ENCODE measurements around the gene SETD7. TPM values are rescaled to one million over a fixed set of nuclear protein-coding genes. Genes with fewer than 3 reads are reported as not detected.

The SETD7 gene
- total RNA-seq, 1 experiment from 2014 or later, result 41.6 TPM

DNA sequence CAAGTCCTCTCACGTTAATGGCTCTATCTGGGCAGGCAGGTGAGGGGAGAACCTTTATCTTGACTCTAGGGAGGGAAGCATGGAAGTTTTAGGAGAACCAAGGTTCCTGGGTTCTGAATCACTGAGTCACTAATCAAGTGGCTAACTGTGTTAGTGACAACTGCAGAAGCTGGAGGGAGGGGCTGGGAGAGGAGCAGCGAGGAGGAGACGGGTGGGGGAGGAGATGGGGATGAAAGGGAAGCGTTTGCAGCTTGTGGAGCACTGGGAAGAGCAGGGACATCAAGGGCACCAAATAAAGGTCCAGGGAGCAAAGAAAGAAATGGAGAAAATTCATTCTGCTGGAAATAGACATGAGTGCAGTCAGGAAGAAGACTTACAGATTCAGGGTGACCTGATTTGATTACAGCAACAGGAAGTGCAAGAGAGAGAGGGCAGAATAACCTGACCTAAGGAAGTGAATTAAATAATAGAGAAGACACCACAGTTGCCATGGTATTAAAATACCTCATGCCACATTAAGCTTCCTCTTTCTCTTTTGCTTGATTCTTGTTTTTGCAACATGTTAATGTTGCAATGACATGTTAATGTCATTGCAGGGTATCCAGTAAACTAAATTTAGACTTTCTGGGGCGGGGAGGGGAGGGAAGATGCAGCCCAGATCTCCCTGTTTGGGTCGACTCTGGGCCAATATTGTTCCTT, 4.5 kb upstream of the SETD7 start:
- ChIA-PET RAD21 (ENCODE audit: low non-redundant PET in 1 of 2, low total read pairs in 2 of 2, uncharacterized antibody in 2 of 2, unreplicated experiment in 2 of 2) (no interaction called here), POLR2A (no interaction called here), CTCF (no interaction called here)
- no TSS peak for BruUV-seq (replicated peaks)
- ATAC-seq, result no peak
- DNase-seq (ENCODE audit: low read depth, low spot score), result no peak
- Histone ChIP-seq H3K79me2 (ENCODE audit: insufficient read depth, low read length) (no peaks in the 10 kb centered on the region), H3K27me3 (ENCODE audit: insufficient read depth, low read length) (no peaks in the 10 kb centered on the region; the same call in 1 of the 2 replicates), H3K4me1 (ENCODE audit: control insufficient read depth in 1 of 2, insufficient read depth in 2 of 2, low read length in 2 of 2) (peaks cover 5 to 24% of the 10 kb centered on the region in 2 experiments; a peak in 3 of 4 replicates), H2AFZ (ENCODE audit: low read depth, low read length, poor library complexity, severe bottlenecking) (peak overlapping the region; percentile 70), H3K4me3 (replicated peaks in 1 of 2; ENCODE audit: low read depth in 1 of 2, low read length in 2 of 2) (no peak overlapping the region), H3K9me3 (ENCODE audit: control insufficient read depth in 1 of 2, insufficient read depth in 1 of 2, low read depth in 1 of 2, low read length in 2 of 2) (no peaks in the 10 kb centered on the region), H3K9ac (ENCODE audit: low read length) (no peak overlapping the region), H3K27ac (ENCODE audit: low read depth, low read length) (no peak overlapping the region), H4K20me1 (ENCODE audit: insufficient read depth) (no peaks in the 10 kb centered on the region), H3K4me2 (ENCODE audit: low read length) (peak overlapping the region; percentile 32), H3K9me2 (ENCODE audit: insufficient read depth) (no peaks in the 10 kb centered on the region), H3K36me3 (ENCODE audit: control insufficient read depth in 1 of 2, insufficient read depth in 2 of 2, low read length in 2 of 2) (no peaks in the 10 kb centered on the region)
- intact Hi-C loops (cut with micrococcal nuclease), result no loop called here
- TF ChIP-seq ELF1 (IDR thresholded peaks at IDR 0.05; ENCODE audit: borderline replicate concordance, low read depth) (no peak), TCF7L2 (IDR thresholded peaks at IDR 0.05; ENCODE audit: borderline replicate concordance, extremely low read depth, insufficient read depth, insufficient read length) (peak; percentile 18)

GRCh38 chr4:139559687-139560086, 3.7 kb upstream of the SETD7 start:
- H3K27me3 ChIP-seq (ENCODE audit: insufficient read depth, low read length), result no peaks in the 10 kb centered on the region; the same call in 1 of the 2 replicates
- no peak overlapping the region for H3K4me3 ChIP-seq (replicated peaks in 1 of 2; ENCODE audit: low read depth in 1 of 2, low read length in 2 of 2)
- H2AFZ ChIP-seq (ENCODE audit: low read depth, low read length, poor library complexity, severe bottlenecking), result no peak overlapping the region
- ChIA-PET CTCF (no interaction called here), RAD21 (ENCODE audit: low non-redundant PET in 1 of 2, low total read pairs in 2 of 2, uncharacterized antibody in 2 of 2, unreplicated experiment in 2 of 2) (no interaction called here), POLR2A (no interaction called here)
- intact Hi-C loops (cut with micrococcal nuclease), result no loop called here
- no peaks in the 10 kb centered on the region for H3K9me3 ChIP-seq (ENCODE audit: control insufficient read depth in 1 of 2, insufficient read depth in 1 of 2, low read depth in 1 of 2, low read length in 2 of 2)
- ATAC-seq (no peak), DNase-seq (ENCODE audit: low read depth, low spot score) (no peak)
- peaks cover 5% of the 10 kb centered on the region for H3K79me2 ChIP-seq (ENCODE audit: insufficient read depth, low read length)
- H3K4me1 ChIP-seq (ENCODE audit: control insufficient read depth in 1 of 2, insufficient read depth in 2 of 2, low read length in 2 of 2), result peaks cover 6 to 29% of the 10 kb centered on the region in 2 experiments; a peak in 3 of 4 replicates
- H4K20me1 ChIP-seq (ENCODE audit: insufficient read depth), result no peaks in the 10 kb centered on the region
- H3K9me2 ChIP-seq (ENCODE audit: insufficient read depth), result no peaks in the 10 kb centered on the region
- TF ChIP-seq, protein P1, sequence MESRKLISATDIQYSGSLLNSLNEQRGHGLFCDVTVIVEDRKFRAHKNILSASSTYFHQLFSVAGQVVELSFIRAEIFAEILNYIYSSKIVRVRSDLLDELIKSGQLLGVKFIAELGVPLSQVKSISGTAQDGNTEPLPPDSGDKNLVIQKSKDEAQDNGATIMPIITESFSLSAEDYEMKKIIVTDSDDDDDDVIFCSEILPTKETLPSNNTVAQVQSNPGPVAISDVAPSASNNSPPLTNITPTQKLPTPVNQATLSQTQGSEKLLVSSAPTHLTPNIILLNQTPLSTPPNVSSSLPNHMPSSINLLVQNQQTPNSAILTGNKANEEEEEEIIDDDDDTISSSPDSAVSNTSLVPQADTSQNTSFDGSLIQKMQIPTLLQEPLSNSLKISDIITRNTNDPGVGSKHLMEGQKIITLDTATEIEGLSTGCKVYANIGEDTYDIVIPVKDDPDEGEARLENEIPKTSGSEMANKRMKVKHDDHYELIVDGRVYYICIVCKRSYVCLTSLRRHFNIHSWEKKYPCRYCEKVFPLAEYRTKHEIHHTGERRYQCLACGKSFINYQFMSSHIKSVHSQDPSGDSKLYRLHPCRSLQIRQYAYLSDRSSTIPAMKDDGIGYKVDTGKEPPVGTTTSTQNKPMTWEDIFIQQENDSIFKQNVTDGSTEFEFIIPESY (IDR thresholded peaks at IDR 0.05; ENCODE audit: extremely low read depth, insufficient replicate concordance, low read length), result no peak
- no peak for TF ChIP-seq TCF7L2 (IDR thresholded peaks at IDR 0.05; ENCODE audit: borderline replicate concordance, extremely low read depth, insufficient read depth, insufficient read length)
- TF ChIP-seq, protein P2, sequence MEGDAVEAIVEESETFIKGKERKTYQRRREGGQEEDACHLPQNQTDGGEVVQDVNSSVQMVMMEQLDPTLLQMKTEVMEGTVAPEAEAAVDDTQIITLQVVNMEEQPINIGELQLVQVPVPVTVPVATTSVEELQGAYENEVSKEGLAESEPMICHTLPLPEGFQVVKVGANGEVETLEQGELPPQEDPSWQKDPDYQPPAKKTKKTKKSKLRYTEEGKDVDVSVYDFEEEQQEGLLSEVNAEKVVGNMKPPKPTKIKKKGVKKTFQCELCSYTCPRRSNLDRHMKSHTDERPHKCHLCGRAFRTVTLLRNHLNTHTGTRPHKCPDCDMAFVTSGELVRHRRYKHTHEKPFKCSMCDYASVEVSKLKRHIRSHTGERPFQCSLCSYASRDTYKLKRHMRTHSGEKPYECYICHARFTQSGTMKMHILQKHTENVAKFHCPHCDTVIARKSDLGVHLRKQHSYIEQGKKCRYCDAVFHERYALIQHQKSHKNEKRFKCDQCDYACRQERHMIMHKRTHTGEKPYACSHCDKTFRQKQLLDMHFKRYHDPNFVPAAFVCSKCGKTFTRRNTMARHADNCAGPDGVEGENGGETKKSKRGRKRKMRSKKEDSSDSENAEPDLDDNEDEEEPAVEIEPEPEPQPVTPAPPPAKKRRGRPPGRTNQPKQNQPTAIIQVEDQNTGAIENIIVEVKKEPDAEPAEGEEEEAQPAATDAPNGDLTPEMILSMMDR (IDR thresholded peaks at IDR 0.05 in 2 of 3, conservative IDR thresholded peaks at IDR 0.05 in 1 of 3; ENCODE audit: borderline replicate concordance in 1 of 3, insufficient read depth in 1 of 3, low read depth in 2 of 3, low read length in 2 of 3), result no peak
- TF ChIP-seq FOSL1 (IDR thresholded peaks at IDR 0.05; ENCODE audit: low read depth), result no peak
- no peak overlapping the region for H3K9ac ChIP-seq (ENCODE audit: low read length)
- H3K4me2 ChIP-seq (ENCODE audit: low read length), result no peak overlapping the region
- no peak overlapping the region for H3K27ac ChIP-seq (ENCODE audit: low read depth, low read length)
- BruUV-seq (replicated peaks), result no TSS peak
- no peaks in the 10 kb centered on the region for H3K36me3 ChIP-seq (ENCODE audit: control insufficient read depth in 1 of 2, insufficient read depth in 2 of 2, low read length in 2 of 2)

All from HCT116 (cell line).